Peyer's patch (tissue), 4 donors: ENCODE results near the gene VTA1.

Experiments used
- POLR2A ChIP-seq, 2 donors: fragments of 450-650 bp; IDR thresholded peaks; one replicate each; pipeline ENCODE4 v1.5.1; 2017; ENCODE audit warnings: antibody characterized with exemption in 2 of 2, mild to moderate bottlenecking in 2 of 2, moderate library complexity in 2 of 2
- TF ChIP-seq, protein P1 (sequence below), 6 experiments: fragments of 450-650 bp in 4 of 6; fragments of 200-600 bp in 2 of 6; sonication (generic) in 1 of 6; IDR thresholded peaks; one replicate each; pipeline ENCODE4 v1.5.1; 2017 to 2019; ENCODE audit warnings: antibody characterized with exemption in 6 of 6, mild to moderate bottlenecking in 3 of 6, moderate library complexity in 1 of 6

DNA sequence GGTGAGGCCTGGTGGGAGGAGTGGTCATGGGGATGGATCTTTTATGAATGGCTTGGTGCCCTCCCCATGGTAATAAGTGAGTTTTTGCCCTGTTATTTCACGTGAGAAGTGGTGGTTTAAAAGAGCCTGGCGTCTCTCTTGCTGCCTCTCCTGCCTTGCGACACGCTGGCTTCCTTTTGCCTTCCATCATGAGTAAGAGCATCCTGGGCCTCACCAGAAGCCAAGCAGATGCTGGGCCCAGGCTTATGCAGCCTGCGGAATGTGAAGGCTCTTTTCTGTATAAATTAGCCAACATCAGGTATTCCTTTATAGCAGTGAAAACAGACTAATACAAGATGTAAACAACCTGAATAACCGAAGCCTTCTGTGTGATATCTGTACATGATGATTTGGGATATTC, 27.6 kb downstream of the VTA1 start:
- no peak for TF ChIP-seq POLR2A (IDR thresholded peaks at IDR 0.05)
- TF ChIP-seq, protein P1, sequence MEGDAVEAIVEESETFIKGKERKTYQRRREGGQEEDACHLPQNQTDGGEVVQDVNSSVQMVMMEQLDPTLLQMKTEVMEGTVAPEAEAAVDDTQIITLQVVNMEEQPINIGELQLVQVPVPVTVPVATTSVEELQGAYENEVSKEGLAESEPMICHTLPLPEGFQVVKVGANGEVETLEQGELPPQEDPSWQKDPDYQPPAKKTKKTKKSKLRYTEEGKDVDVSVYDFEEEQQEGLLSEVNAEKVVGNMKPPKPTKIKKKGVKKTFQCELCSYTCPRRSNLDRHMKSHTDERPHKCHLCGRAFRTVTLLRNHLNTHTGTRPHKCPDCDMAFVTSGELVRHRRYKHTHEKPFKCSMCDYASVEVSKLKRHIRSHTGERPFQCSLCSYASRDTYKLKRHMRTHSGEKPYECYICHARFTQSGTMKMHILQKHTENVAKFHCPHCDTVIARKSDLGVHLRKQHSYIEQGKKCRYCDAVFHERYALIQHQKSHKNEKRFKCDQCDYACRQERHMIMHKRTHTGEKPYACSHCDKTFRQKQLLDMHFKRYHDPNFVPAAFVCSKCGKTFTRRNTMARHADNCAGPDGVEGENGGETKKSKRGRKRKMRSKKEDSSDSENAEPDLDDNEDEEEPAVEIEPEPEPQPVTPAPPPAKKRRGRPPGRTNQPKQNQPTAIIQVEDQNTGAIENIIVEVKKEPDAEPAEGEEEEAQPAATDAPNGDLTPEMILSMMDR (IDR thresholded peaks at IDR 0.05), result no peak
